Breast epithelium (tissue), 4 donors: ENCODE measurements around the gene DPP4. TPM values are rescaled to one million over a fixed set of nuclear protein-coding genes. Genes with fewer than 3 reads are reported as not detected.

ENCODE experiments used
- DNase-seq, 2 donors: peaks; one replicate each; pipeline ENCODE4 v3.0.0-alpha.2; 2019; ENCODE audit warnings: low spot score in 2 of 2
- H3K27ac ChIP-seq, 2 donors: fragments of 200-600 bp; sonication (generic) in 1 of 2; one replicate each; pipeline ENCODE4 v1.5.1; 2016 to 2019; ENCODE audit warnings: mild to moderate bottlenecking in 1 of 2
- H3K27me3 ChIP-seq, 2 donors: fragments of 200-600 bp; sonication (generic) in 1 of 2; one replicate each; pipeline versions ENCODE4 v1.5.1 to v1.6.0; 2017 to 2019; ENCODE audit warnings: control low read depth in 1 of 2, mild to moderate bottlenecking in 1 of 2
- H3K36me3 ChIP-seq: fragments of 200-600 bp; one replicate; pipeline ENCODE4 v1.5.1; 2019
- H3K4me1 ChIP-seq, 2 donors: fragments of 200-600 bp; sonication (generic); one replicate each; pipeline ENCODE4 v1.5.1; 2016 to 2019; ENCODE audit warnings: control low read depth in 1 of 2
- H3K4me3 ChIP-seq, 3 donors: fragments of 200-600 bp; sonication (generic); 1 replicate in 2 of 3; 2 replicates in 1 of 3; pipeline ENCODE4 v1.5.1; 2016 to 2019; ENCODE audit warnings: mild to moderate bottlenecking in 3 of 3, moderate library complexity in 2 of 3
- H3K9me3 ChIP-seq, 2 donors: fragments of 200-600 bp; sonication (generic) in 1 of 2; one replicate each; pipeline ENCODE4 v1.5.1; 2016 to 2019; ENCODE audit warnings: control low read depth in 1 of 2
- CTCF ChIP-seq, 3 donors: fragments of 450-650 bp; IDR thresholded peaks; one replicate each; pipeline ENCODE4 v1.5.1; 2016 to 2017; ENCODE audit warnings: antibody characterized with exemption in 3 of 3, mild to moderate bottlenecking in 3 of 3, moderate library complexity in 3 of 3
- POLR2A ChIP-seq: fragments of 450-650 bp; IDR thresholded peaks from one replicate; pipeline ENCODE4 v1.6.1; 2016; ENCODE audit warnings: antibody characterized with exemption, mild to moderate bottlenecking, moderate library complexity
- POLR2AphosphoS5 ChIP-seq, 3 donors: sonication (generic); formaldehyde crosslinking; IDR thresholded peaks; one replicate each; pipeline ENCODE4 v1.6.1; 2017; ENCODE audit warnings: antibody characterized with exemption in 3 of 3
- intact Hi-C: fragments of 100-400 bp; cut with DNase I; formaldehyde crosslinking; loops from one replicate; pipeline ENCODE4 v1.15.1; 2023; ENCODE audit warnings: low total_unique reads
- total RNA-seq, 3 donors: library from RNA; depleted of rRNA; stranded (reverse); fragments of >200 nt; gene quantifications; one replicate each; pipeline ENCODE4 v1.1.0, GENCODE V29; 2016

DPP4 gene
- total RNA-seq, 3 donors from 2014 or later, result 7.5 to 17.3 (median 11.8) TPM

GRCh38 chr2:161975813-161976160 is 98.2 kb downstream of the DPP4 start:
- no peak overlapping the region for H3K4me3 ChIP-seq
- H3K27me3 ChIP-seq, result no peaks in the 10 kb centered on the region
- TF ChIP-seq POLR2A, result no peak
- no peak for TF ChIP-seq POLR2AphosphoS5 (IDR thresholded peaks at IDR 0.05)
- no peak for TF ChIP-seq CTCF (IDR thresholded peaks at IDR 0.05)
- intact Hi-C loops, result no loop called here
- no peaks in the 10 kb centered on the region for H3K4me1 ChIP-seq
- no peak for DNase-seq
- H3K36me3 ChIP-seq, result no peaks in the 10 kb centered on the region
- H3K9me3 ChIP-seq, result no peaks in the 10 kb centered on the region
- H3K27ac ChIP-seq, result no peak overlapping the region

- Histone ChIP-seq H3K4me1 (no peaks in the 10 kb centered on the region), H3K36me3 (no peaks in the 10 kb centered on the region), H3K27me3 (no peaks in the 10 kb centered on the region), H3K9me3 (no peaks in the 10 kb centered on the region), H3K4me3 (no peak overlapping the region), H3K27ac (no peak overlapping the region)
- no peak for DNase-seq
- intact Hi-C loops, result no loop called here
- TF ChIP-seq POLR2A (no peak), CTCF (IDR thresholded peaks at IDR 0.05) (no peak)
These were observed 98.8 kb downstream of the DPP4 start for GRCh38 chr2:161975062-161975812.

GRCh38 chr2:161974461-161974860 is 99.6 kb downstream of the DPP4 start:
- no peak for TF ChIP-seq POLR2A
- no peak for TF ChIP-seq CTCF (IDR thresholded peaks at IDR 0.05)
- TF ChIP-seq POLR2AphosphoS5 (IDR thresholded peaks at IDR 0.05), result no peak
- intact Hi-C loops, result no loop called here
- H3K9me3 ChIP-seq, result no peaks in the 10 kb centered on the region
- H3K4me1 ChIP-seq, result no peaks in the 10 kb centered on the region
- no peak overlapping the region for H3K27ac ChIP-seq
- no peak overlapping the region for H3K4me3 ChIP-seq
- H3K36me3 ChIP-seq, result no peaks in the 10 kb centered on the region
- no peak for DNase-seq
- H3K27me3 ChIP-seq, result no peaks in the 10 kb centered on the region

- Histone ChIP-seq H3K4me3 (no peak overlapping the region), H3K9me3 (no peaks in the 10 kb centered on the region), H3K27me3 (no peaks in the 10 kb centered on the region), H3K27ac (no peak overlapping the region), H3K36me3 (no peaks in the 10 kb centered on the region), H3K4me1 (no peaks in the 10 kb centered on the region)
- DNase-seq, result no peak
- TF ChIP-seq POLR2A, result no peak
- TF ChIP-seq CTCF (IDR thresholded peaks at IDR 0.05), result no peak
- TF ChIP-seq POLR2AphosphoS5 (IDR thresholded peaks at IDR 0.05), result no peak
- intact Hi-C loops, result no loop called here
These were observed 101.1 kb downstream of the DPP4 start for GRCh38 chr2:161972866-161973265.

GRCh38 chr2:161972232-161972631 is 101.8 kb downstream of the DPP4 start:
- TF ChIP-seq POLR2A (no peak), CTCF (IDR thresholded peaks at IDR 0.05) (no peak), POLR2AphosphoS5 (IDR thresholded peaks at IDR 0.05) (no peak)
- no peaks in the 10 kb centered on the region for H3K27me3 ChIP-seq
- H3K4me3 ChIP-seq, result no peak overlapping the region
- H3K9me3 ChIP-seq, result no peaks in the 10 kb centered on the region
- no peaks in the 10 kb centered on the region for H3K4me1 ChIP-seq
- intact Hi-C loops, result no loop called here
- H3K36me3 ChIP-seq, result no peaks in the 10 kb centered on the region
- no peak for DNase-seq
- H3K27ac ChIP-seq, result no peak overlapping the region
